GM06990 (cell line): ENCODE data around the gene FMNL2.

Source experiments
- DNase-seq: peaks from one replicate; pipeline ENCODE4 v3.0.0-alpha.2; 2011; ENCODE audit not compliant: insufficient read length; ENCODE audit errors: extremely low read depth
- H3K27me3 ChIP-seq: replicated peaks from 2 replicates; pipeline ENCODE4 v1.6.0; 2011; ENCODE audit warnings: low read length; ENCODE audit not compliant: control insufficient read depth, insufficient read depth
- H3K36me3 ChIP-seq: 2 replicates; pipeline ENCODE4 v1.5.1; 2011; ENCODE audit warnings: low read length; ENCODE audit not compliant: control insufficient read depth, insufficient read depth
- H3K4me3 ChIP-seq: replicated peaks from 2 replicates; pipeline ENCODE4 v1.5.1; 2011; ENCODE audit warnings: low read depth, mild to moderate bottlenecking, control low read depth, low read length
- TF ChIP-seq, protein P1 (sequence below): IDR thresholded peaks from 2 replicates; pipeline ENCODE4 v1.5.1; 2011; ENCODE audit warnings: low read length, control low read depth, mild to moderate bottlenecking, inconsistent platforms; ENCODE audit not compliant: insufficient read depth, poor library complexity, severe bottlenecking

Gene FMNL2

DNA sequence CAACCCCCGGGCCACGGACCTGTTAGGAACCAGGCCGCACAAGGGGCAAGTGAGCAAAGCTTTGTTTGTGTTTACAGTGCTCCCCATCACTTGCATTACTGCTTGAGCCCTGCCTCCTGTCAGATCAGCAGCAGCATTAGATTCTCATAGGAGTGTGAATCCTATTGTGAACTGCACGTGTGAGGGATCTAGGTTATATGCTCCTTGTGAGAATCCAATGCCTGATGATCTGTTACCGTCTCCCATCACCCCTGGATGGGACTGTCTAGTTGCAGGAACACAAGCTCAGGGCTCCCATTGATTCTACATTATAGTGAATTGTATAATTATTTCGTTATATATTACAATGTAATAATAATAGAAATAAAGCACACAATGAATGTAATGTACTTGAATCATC is 125.6 kb downstream of the FMNL2 start:
- Histone ChIP-seq H3K4me3 (no peak overlapping the region), H3K27me3 (no peaks in the 10 kb centered on the region), H3K36me3 (no peaks in the 10 kb centered on the region)
- no peak for DNase-seq
- TF ChIP-seq, protein P1, sequence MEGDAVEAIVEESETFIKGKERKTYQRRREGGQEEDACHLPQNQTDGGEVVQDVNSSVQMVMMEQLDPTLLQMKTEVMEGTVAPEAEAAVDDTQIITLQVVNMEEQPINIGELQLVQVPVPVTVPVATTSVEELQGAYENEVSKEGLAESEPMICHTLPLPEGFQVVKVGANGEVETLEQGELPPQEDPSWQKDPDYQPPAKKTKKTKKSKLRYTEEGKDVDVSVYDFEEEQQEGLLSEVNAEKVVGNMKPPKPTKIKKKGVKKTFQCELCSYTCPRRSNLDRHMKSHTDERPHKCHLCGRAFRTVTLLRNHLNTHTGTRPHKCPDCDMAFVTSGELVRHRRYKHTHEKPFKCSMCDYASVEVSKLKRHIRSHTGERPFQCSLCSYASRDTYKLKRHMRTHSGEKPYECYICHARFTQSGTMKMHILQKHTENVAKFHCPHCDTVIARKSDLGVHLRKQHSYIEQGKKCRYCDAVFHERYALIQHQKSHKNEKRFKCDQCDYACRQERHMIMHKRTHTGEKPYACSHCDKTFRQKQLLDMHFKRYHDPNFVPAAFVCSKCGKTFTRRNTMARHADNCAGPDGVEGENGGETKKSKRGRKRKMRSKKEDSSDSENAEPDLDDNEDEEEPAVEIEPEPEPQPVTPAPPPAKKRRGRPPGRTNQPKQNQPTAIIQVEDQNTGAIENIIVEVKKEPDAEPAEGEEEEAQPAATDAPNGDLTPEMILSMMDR: no peak

DNA sequence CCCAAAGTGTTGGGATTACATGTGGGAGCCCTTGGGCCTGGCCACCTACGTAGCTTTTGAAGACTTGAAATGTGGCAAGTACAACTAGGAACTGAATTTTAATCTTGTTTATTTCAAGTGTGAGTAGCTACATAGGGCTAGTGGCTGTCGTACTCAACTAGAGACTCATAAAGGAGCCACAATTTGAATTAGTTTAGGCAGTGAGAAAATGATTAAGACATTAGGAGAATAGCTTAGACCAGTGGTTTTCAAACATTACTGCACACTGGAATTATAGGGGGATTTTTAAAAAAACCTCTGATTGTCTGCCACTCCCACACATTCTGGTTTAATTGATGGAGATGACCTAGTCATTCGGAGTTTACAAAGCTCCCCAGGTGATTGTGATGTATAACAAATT is 127.1 kb downstream of the FMNL2 start:
- no peak for DNase-seq
- no peak overlapping the region for H3K4me3 ChIP-seq
- TF ChIP-seq, protein P1: no peak
- H3K36me3 ChIP-seq: no peaks in the 10 kb centered on the region
- H3K27me3 ChIP-seq: no peaks in the 10 kb centered on the region

DNA sequence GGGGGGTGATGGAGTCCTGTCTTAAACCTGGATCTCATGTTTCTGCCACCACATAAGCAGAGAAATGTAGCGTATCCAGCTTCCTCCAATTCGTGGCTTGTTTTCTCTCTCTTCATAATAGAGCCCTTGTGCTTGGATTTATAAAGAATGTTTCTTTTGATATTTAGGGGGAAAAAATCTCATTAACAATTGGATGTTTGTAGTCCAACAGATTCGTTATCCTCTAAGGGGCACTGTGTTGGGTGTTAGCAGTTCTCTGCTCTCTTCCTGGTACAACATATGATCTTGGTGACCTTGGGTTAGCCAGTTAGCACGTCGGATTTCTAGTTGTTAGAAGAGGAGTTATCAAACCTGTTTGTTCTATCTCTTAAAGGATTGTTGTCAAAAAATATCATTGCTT is 127.8 kb downstream of the FMNL2 start:
- no peak overlapping the region for H3K4me3 ChIP-seq
- H3K36me3 ChIP-seq: no peaks in the 10 kb centered on the region
- H3K27me3 ChIP-seq: no peaks in the 10 kb centered on the region
- no peak for DNase-seq
- TF ChIP-seq, protein P1: no peak

DNA sequence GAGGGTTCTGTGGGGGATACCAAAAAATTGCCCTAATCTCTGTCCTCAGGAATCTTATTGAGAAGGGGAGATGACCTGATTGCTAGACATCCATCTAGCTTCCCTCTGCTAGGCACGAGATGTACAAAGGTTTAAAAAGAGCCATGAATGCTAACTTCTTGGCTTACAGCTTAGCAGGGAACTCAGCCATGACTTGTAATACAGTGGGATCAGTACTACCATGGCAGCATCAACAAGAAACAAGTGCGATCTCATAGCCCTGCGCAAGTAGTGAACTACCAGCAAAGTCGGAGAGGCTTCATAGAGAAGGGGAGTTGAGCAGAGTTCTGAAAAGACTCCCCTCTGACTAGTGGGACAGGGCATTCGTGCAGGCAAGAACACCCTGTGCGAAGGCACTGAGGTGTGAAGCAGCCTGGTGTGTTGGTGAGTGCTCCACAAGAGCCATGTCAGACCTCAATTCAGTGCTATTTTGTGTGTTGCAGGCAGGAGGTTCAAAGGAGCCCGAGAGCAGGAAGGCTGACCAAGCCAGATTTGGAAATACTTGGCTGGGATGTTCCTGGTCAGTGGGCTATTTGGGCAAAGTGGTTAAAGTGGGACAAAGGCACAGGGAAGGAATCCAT is 130.0 kb downstream of the FMNL2 start:
- TF ChIP-seq, protein P1: no peak

DNA sequence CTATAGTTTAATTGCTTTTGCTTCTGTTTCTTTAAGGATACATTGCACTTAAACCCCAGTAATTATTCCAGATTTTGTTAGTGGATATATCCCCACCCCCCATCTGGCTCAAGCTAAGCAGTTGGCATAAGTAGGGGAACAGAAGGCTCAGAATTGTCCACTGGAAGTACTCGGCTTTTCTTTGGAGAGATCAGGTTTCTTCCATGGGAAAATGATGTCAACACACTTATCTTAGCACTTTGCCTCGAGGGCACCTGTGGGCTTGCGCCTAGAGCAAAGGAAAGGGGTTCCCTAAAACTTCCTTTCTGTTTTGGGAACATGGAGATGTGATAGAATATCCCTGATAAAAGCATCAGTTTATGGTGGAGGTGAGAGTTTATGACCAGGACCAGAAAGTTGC is 130.6 kb downstream of the FMNL2 start:
- H3K4me3 ChIP-seq: no peak overlapping the region
- H3K27me3 ChIP-seq: no peaks in the 10 kb centered on the region
- no peaks in the 10 kb centered on the region for H3K36me3 ChIP-seq
- no peak for DNase-seq
- TF ChIP-seq, protein P1: no peak

More for the DNA sequence above, 130.0 kb downstream of the FMNL2 start:
- Histone ChIP-seq H3K36me3 (no peaks in the 10 kb centered on the region), H3K4me3 (no peak overlapping the region), H3K27me3 (no peaks in the 10 kb centered on the region)
- no peak for DNase-seq

DNA sequence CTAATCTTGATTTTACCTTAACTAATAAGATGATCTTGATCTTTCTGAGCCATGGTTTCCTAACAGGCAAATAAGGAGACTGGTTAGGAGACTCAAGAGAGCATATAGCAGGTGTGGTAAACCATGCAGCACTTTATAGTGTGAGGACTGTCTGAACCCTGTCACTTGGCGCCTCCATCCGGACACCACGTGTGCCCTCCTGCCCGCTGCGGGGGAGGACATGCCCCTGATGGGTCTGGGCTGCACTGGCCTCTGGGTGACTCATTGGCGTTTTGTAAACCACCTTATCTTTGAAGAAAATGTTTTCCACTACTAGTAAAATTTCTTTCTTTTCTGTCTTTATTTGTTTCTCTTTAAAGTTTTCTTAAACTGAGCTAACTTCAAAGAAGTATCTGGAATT is 131.1 kb downstream of the FMNL2 start:
- Histone ChIP-seq H3K4me3 (no peak overlapping the region), H3K27me3 (no peaks in the 10 kb centered on the region), H3K36me3 (no peaks in the 10 kb centered on the region)
- TF ChIP-seq, protein P1: peak; percentile 32
- DNase-seq: peak; percentile 35
